ENCODE measurements around the gene ZYG11A. TPM values are rescaled to one million over a fixed set of nuclear protein-coding genes. Genes with fewer than 3 reads are reported as not detected.
A peak's percentile ranks its signal among the peaks of the same experiment; 100 is the strongest.
"Not testable (repeated sequence)": the region's sequence is repeated elsewhere in the genome, so short reads cannot be mapped to it uniquely, and the experiment has no call there.

Gene ZYG11A
- total RNA-seq, 1 experiment from 2014 or later, result 7.3 TPM

DNA sequence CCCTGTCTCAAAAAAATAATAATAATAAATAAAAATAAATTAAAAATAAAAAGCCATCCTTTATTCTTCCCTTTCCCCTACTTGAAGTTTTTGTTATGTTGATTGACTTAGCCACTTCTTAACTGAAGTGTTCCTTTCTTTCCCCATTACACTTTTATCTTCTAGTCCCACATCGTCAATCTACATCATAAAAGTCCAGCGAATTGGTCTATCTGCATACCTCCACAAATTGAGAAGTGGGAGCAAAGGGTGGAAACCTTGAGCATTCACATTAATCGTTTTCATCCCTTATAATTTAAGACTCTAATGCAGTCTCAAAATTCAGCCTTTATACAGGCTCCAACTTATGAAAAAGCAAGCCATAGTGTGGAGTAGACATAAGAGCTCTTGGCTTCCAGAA, 6.5 kb upstream of the ZYG11A start:
- Mint-ChIP-seq H3K4me1 (peaks cover 40% of the 10 kb centered on the region), H3K27ac (peak overlapping the region; percentile 8; the same call in 1 of the 2 replicates), H3K9me3 (no peaks in the 10 kb centered on the region; the same call in 1 of the 2 replicates), H3K4me3 (no peak overlapping the region), H3K27me3 (ENCODE audit: low read depth) (peaks cover 4% of the 10 kb centered on the region), H3K36me3 (no peaks in the 10 kb centered on the region)
- TF ChIP-seq, protein P1, sequence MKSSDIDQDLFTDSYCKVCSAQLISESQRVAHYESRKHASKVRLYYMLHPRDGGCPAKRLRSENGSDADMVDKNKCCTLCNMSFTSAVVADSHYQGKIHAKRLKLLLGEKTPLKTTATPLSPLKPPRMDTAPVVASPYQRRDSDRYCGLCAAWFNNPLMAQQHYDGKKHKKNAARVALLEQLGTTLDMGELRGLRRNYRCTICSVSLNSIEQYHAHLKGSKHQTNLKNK (CRISPR knock-in tag; IDR thresholded peaks at IDR 0.05), result peak; percentile 36; the same call in 1 of the 2 replicates
- TF ChIP-seq, protein P2, sequence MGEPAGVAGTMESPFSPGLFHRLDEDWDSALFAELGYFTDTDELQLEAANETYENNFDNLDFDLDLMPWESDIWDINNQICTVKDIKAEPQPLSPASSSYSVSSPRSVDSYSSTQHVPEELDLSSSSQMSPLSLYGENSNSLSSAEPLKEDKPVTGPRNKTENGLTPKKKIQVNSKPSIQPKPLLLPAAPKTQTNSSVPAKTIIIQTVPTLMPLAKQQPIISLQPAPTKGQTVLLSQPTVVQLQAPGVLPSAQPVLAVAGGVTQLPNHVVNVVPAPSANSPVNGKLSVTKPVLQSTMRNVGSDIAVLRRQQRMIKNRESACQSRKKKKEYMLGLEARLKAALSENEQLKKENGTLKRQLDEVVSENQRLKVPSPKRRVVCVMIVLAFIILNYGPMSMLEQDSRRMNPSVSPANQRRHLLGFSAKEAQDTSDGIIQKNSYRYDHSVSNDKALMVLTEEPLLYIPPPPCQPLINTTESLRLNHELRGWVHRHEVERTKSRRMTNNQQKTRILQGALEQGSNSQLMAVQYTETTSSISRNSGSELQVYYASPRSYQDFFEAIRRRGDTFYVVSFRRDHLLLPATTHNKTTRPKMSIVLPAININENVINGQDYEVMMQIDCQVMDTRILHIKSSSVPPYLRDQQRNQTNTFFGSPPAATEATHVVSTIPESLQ (CRISPR knock-in tag; IDR thresholded peaks at IDR 0.05), result no peak
- no peak for DNase-seq (ENCODE audit: low spot score)
- peak; percentile 29 for ATAC-seq
- POLR2A ChIA-PET, result no interaction called here
- CTCF ChIA-PET, result interaction anchor here (0.5 to 0.6 kb wide), 2 partner anchors 10 to 86 kb away, joined by 3 to 7 read pairs; partner anchors contain the start of gene ECHDC2

DNA sequence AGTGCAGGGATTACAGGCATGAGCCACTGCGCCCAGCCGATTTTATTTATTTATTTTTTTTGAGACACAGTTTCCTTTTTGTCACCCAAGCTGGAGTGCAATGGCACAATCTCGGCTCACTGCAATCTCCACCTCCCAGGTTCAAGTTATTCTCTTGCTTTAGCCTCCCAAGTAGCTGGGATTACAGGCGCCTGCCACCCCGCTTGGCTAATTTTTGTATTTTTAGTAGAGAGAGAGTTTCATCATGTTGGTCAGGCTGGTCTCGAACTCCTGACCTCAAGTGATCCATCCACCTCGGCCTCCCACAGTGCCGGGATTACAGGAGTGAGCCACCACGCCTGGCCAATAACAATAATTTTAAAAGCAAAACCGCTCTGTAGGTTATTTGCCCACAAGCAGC, 3.4 kb upstream of the ZYG11A start:
- H3K36me3 Mint-ChIP-seq; CTCF ChIA-PET; H3K9me3 Mint-ChIP-seq; H3K27ac Mint-ChIP-seq; ATAC-seq; H3K4me3 Mint-ChIP-seq; DNase-seq (ENCODE audit: low spot score): not testable (repeated sequence)
- H3K4me1 Mint-ChIP-seq, result peaks cover 29% of the 10 kb centered on the region
- H3K27me3 Mint-ChIP-seq (ENCODE audit: low read depth), result peaks cover 31% of the 10 kb centered on the region
- POLR2A ChIA-PET, result interaction anchor here (0.7 kb wide), 1 partner anchor 340 kb away, joined by 6 read pairs; no protein-coding TSS in a partner anchor

DNA sequence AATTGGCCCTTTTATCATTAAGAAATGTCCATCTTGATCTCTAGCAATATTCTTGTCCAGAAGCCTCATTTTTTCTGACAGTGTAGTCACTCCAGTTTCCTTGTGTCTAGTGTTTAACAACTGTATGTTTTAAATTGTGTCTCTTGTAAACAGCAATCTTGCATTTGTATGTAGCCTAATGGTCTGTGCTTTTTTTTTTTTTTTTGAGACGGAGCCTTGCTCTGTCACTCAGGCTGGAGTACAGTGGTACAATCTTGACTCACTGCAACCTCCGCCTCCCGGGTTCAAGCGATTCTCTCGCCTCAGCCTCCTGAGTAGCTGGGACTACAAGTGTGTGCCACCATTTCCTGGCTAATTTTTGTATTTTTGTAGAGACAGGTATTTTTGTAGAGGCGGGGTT, 2.6 kb downstream of the ZYG11A start:
- ATAC-seq; H3K4me1 Mint-ChIP-seq; DNase-seq (ENCODE audit: low spot score); H3K27ac Mint-ChIP-seq; H3K9me3 Mint-ChIP-seq; H3K36me3 Mint-ChIP-seq; POLR2A ChIA-PET; H3K4me3 Mint-ChIP-seq: not testable (repeated sequence)
- CTCF ChIA-PET, result interaction anchor here (0.7 kb wide), 1 partner anchor 244 kb away, joined by 3 read pairs; no protein-coding TSS in a partner anchor
- peaks cover 37% of the 10 kb centered on the region for H3K27me3 Mint-ChIP-seq (ENCODE audit: low read depth)

DNA sequence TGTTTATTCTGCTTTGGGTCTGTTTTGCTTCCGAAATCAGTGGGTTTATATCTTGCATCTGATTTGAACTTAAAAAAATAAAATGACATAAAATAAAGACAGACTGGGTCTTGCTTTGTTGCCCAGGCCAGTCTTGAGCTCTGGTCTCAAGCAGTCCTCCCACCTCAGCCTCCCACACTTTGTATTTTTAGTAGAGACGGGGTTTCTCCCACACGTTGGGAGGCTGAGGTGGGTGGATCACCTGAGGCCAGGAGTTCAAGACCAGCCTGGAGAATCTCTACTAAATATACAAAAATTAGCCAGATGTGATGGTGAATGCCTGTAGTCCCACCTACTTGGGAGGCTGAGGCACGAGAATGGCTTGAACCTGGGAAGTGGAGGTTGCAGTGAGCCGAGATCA, 5.9 kb downstream of the ZYG11A start:
- Mint-ChIP-seq H3K27ac (no peak overlapping the region), H3K4me1 (peaks cover 6% of the 10 kb centered on the region), H3K9me3 (no peaks in the 10 kb centered on the region), H3K4me3 (no peak overlapping the region), H3K36me3 (no peaks in the 10 kb centered on the region), H3K27me3 (ENCODE audit: low read depth) (peaks cover 14% of the 10 kb centered on the region)
- ChIA-PET POLR2A (no interaction called here), CTCF (no interaction called here)
- no peak for DNase-seq (ENCODE audit: low spot score)
- no peak for ATAC-seq
- TF ChIP-seq NFE2L1 (CRISPR knock-in tag; IDR thresholded peaks at IDR 0.05) (no peak), ETV6 (CRISPR knock-in tag; IDR thresholded peaks at IDR 0.05) (no peak), RORB (CRISPR knock-in tag; IDR thresholded peaks at IDR 0.05) (no peak), CBFB (CRISPR knock-in tag; IDR thresholded peaks at IDR 0.05; ENCODE audit: low read depth) (no peak), FOXJ3 (CRISPR knock-in tag; IDR thresholded peaks at IDR 0.05; ENCODE audit: borderline replicate concordance) (no peak), TCF7 (CRISPR knock-in tag; IDR thresholded peaks at IDR 0.05; ENCODE audit: low read depth) (no peak), ZNF121 (CRISPR knock-in tag; IDR thresholded peaks at IDR 0.05) (no peak)
- TF ChIP-seq, protein P3, sequence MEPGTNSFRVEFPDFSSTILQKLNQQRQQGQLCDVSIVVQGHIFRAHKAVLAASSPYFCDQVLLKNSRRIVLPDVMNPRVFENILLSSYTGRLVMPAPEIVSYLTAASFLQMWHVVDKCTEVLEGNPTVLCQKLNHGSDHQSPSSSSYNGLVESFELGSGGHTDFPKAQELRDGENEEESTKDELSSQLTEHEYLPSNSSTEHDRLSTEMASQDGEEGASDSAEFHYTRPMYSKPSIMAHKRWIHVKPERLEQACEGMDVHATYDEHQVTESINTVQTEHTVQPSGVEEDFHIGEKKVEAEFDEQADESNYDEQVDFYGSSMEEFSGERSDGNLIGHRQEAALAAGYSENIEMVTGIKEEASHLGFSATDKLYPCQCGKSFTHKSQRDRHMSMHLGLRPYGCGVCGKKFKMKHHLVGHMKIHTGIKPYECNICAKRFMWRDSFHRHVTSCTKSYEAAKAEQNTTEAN (CRISPR knock-in tag; IDR thresholded peaks at IDR 0.05), result no peak
- TF ChIP-seq, protein P4, sequence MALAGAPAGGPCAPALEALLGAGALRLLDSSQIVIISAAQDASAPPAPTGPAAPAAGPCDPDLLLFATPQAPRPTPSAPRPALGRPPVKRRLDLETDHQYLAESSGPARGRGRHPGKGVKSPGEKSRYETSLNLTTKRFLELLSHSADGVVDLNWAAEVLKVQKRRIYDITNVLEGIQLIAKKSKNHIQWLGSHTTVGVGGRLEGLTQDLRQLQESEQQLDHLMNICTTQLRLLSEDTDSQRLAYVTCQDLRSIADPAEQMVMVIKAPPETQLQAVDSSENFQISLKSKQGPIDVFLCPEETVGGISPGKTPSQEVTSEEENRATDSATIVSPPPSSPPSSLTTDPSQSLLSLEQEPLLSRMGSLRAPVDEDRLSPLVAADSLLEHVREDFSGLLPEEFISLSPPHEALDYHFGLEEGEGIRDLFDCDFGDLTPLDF (CRISPR knock-in tag; IDR thresholded peaks at IDR 0.05), result no peak
- TF ChIP-seq, protein P5, sequence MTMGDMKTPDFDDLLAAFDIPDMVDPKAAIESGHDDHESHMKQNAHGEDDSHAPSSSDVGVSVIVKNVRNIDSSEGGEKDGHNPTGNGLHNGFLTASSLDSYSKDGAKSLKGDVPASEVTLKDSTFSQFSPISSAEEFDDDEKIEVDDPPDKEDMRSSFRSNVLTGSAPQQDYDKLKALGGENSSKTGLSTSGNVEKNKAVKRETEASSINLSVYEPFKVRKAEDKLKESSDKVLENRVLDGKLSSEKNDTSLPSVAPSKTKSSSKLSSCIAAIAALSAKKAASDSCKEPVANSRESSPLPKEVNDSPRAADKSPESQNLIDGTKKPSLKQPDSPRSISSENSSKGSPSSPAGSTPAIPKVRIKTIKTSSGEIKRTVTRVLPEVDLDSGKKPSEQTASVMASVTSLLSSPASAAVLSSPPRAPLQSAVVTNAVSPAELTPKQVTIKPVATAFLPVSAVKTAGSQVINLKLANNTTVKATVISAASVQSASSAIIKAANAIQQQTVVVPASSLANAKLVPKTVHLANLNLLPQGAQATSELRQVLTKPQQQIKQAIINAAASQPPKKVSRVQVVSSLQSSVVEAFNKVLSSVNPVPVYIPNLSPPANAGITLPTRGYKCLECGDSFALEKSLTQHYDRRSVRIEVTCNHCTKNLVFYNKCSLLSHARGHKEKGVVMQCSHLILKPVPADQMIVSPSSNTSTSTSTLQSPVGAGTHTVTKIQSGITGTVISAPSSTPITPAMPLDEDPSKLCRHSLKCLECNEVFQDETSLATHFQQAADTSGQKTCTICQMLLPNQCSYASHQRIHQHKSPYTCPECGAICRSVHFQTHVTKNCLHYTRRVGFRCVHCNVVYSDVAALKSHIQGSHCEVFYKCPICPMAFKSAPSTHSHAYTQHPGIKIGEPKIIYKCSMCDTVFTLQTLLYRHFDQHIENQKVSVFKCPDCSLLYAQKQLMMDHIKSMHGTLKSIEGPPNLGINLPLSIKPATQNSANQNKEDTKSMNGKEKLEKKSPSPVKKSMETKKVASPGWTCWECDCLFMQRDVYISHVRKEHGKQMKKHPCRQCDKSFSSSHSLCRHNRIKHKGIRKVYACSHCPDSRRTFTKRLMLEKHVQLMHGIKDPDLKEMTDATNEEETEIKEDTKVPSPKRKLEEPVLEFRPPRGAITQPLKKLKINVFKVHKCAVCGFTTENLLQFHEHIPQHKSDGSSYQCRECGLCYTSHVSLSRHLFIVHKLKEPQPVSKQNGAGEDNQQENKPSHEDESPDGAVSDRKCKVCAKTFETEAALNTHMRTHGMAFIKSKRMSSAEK (CRISPR knock-in tag; IDR thresholded peaks at IDR 0.05; ENCODE audit: borderline replicate concordance), result no peak

Data from WTC11 (cell line).